Stimulated activated CD4-positive, alpha-beta T cell treated with anti-CD3 and anti-CD28 coated beads, Interleukin-15, amount 100 ng/mL, for 24 hours (primary cell): Measurements from ENCODE around the gene PPFIBP1.

Experiments used
- DNase-seq: peaks from one replicate; pipeline ENCODE4 v3.0.0-alpha.2; 2020

Gene PPFIBP1

DNA sequence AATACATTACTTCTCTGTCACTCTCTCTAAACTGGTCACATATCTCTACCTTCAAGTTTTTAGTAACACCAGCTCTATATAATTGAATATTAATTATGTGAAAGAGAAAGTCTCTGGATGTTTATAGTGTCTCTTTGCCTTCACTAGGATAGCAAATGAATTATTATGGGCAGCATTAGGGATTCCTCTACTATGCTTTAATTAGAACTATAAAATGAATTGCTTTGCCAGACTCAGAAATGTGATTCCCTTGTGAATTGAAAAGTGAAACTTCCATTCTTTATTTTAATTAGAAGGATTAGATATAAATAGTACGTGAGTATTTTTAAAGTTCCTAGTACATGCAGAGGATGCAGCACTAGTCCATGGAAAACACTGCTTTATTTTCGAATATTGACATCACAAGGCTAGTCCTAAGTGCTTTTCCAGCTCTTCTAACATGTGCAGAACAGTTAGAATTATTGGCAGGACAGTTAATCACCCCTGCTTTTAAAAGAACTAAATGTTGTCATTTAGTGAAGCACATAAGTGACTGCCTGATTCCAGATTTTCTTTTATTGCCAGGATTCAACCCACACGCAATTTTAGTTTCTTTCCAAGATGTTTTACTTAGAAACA, 149.2 kb downstream of the PPFIBP1 start:
- no peak for DNase-seq

DNA sequence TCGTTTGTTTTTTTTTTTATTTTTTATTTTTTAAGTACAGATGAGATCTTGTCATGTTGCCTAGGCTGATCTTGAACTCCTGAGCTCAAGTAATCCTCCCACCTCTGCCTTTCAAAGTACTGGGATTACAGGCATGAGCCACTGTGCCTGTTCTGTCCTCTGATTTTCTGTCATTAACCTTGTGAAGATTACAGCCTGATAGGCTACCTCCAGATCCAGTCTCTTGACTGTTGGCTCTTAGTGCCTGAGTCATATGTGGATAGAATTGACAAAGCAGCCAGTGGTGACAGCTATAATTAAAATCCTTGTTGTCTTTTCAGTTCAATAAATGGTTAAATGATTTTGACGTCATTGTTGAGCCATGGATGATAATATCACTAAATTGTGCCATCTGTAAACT, 151.0 kb downstream of the PPFIBP1 start:
- no peak for DNase-seq

GRCh38 chr12:27680619-27681018, 156.6 kb downstream of the PPFIBP1 start:
- no peak for DNase-seq

- DNase-seq = no peak
Measured at GRCh38 chr12:27682534-27682933, 158.5 kb downstream of the PPFIBP1 start.

GRCh38 chr12:27685274-27685673, 161.3 kb downstream of the PPFIBP1 start:
- DNase-seq = no peak

- no peak for DNase-seq
Measured at GRCh38 chr12:27686147-27686546, 162.1 kb downstream of the PPFIBP1 start.

- DNase-seq = no peak
Measured at GRCh38 chr12:27688671-27689070, 164.7 kb downstream of the PPFIBP1 start.

DNA sequence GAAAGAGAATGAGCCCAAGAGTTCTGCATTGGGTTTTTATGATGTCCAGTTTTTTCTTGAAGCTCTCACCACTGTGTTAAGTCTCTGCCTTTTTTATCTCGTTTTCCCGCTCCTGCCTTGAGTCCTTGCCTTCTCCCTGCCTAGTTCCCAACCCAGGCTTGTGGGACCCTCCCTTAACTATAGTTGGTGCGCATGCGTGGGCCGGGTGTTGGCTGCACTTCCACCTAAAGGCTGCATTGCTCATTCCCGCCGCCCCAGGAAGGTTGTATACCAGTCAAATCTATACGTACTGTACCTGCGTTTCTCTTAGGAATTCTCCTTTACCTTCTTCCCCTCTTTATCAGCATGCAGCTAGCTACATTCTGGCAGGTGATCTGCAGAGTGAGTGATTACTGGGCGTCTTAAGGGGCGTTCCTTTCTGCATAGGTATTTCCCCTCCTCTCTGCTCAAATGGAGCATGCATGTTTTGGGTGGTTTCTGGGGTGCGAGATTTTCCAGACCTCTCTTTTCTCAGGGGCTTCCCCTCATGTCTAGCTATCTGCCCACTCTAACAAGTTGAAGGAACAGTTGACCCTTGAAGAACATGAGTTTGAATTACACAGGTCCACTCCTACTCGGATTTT, 165.7 kb downstream of the PPFIBP1 start:
- no peak for DNase-seq

DNA sequence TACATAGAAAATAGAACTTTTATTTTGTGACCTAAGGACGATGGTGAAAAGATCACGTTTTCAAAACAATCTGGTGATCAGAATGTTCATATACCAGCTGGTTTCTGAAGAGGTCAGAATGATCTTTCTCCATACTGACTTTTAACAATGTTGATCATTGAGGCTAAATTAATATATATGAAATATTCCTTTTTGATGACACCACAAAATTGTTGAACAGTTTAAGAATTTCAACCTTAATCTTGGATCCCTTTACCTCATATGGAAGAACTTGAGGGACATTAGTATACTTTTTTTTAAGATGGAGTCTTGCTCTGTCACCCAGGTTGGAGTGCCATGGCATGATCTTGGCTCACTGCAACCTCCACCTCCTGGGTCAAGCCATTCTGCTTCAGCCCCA, 169.4 kb downstream of the PPFIBP1 start:
- DNase-seq = no peak

DNA sequence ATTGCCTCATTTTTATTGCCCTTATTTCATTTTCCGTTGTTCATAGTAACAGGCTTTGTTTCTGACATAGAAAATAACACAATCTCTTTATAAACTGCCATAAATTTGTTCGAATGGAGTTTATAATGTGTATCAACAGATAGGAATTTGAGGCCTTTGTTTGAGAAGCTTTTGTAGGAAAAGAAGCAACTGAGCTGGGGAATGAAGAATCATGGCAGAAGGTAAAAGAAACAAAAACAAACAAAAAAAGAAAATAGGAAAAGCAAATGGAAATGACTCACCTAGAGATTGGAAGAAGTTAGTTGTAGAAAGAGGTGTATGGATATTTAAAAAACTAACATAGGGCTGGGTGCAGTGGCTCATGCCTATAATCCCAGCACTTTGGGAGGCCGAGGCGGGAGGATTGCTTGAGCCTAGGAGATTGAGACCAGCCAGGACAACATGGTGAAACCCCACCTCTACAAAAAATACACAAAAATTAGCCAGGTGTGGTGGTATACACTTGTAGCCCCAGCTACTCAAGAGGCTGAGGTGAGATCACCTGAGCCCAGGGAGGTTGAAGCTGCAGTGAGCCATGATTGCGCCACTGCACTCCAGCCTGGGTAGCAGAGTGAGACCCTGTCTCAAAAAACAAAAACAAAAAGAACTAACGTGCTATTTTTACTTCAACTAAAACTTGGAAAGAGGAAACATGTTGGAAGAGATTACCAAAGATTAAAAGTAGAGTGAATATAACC, 171.7 kb downstream of the PPFIBP1 start:
- no peak for DNase-seq

- no peak for DNase-seq
Measured at GRCh38 chr12:27696293-27696652, 172.3 kb downstream of the PPFIBP1 start, which contains the start of gene REP15. TSS of gene REP15 (plus strand) at chr12:27696447. CDS start at chr12:27696563, 116 bp downstream.

- no peak for DNase-seq
Measured at GRCh38 chr12:27696864-27697564, 173.0 kb downstream of the PPFIBP1 start.

GRCh38 chr12:27703720-27704452, 179.9 kb downstream of the PPFIBP1 start:
- DNase-seq = peak; percentile 81

- DNase-seq = no peak
Measured at GRCh38 chr12:27705263-27705662, 181.3 kb downstream of the PPFIBP1 start.

GRCh38 chr12:27707216-27707615, 183.2 kb downstream of the PPFIBP1 start:
- no peak for DNase-seq

GRCh38 chr12:27709212-27709931, 185.4 kb downstream of the PPFIBP1 start:
- no peak for DNase-seq

DNA sequence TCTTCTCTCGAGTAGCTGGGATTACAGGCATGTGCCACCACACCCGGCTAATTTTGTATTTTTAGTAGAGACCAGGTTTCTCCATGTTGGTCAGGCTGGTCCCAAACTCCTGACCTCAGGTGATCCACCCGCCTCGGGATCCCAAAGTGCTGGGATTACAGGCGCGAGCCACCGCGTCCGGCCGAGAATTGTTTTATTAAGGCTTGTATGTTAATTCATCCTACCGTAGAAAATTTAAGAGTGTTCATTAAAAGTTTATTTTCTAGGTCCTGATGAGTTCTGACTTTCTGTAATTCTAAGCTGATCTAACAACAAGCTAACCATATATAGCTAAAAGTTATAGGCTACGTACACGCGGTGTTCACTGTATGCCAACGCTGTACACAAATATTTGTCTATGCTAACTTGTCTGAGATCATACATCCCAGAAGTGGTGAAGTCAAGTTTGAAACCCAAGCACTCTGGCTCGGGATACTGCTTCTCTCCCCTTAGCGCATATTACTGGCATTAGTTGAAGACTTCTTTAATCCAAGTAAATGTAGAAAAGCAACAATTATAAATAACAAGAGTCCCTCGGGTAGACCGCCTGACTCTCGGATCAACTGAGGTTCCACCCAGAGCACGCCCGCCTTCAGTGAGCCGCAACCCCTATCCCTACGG, 186.1 kb downstream of the PPFIBP1 start:
- no peak for DNase-seq

- peak; percentile 93 for DNase-seq
Measured at GRCh38 chr12:27710592-27711316, 186.7 kb downstream of the PPFIBP1 start, which contains the start of gene MRPS35. TSS of gene MRPS35 (plus strand) at chr12:27710832. CDS start at chr12:27710844, 12 bp downstream.

DNA sequence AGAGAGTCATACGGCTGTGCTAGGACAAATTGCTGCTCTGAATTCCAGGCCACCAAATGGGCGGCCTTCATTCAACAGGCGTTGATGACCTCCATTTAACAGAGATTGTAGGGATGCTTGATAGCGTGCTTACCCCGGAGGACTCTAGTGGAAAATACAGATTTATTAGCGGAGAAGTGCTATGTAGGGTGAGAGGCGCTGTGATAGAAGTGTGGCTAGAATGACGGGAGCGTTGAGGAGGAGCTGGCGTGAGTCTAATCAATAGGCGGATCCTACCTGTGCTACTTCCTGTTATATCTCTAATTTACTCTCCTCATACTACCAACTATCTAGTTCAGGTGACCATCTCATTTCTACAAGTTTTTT, 187.3 kb downstream of the PPFIBP1 start:
- peak; percentile 29 for DNase-seq

- DNase-seq = no peak
Measured at GRCh38 chr12:27711967-27712366, 188.0 kb downstream of the PPFIBP1 start.

DNA sequence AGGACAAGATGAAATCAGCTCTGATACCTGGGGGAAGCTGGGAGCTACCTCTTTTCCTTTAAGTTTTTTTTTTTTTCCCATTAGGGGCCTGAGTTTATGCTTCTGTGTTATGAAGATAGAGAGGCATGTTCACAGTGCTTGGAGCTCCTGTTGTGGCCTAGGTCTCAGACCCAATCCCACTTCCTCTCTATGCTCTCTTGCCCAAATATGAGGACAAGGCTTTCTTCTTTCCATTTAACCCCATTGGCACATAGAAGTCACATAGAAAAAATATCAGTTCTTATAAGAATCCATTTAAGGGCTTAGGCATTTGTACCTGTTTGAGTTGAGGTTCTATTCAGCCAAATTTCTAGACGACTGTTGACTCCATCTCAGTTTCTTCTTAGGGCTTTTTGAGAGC, 199.2 kb downstream of the PPFIBP1 start:
- no peak for DNase-seq
